Testis (tissue), 3 donors: ENCODE results near the gene CHST8. TPM values are rescaled to one million over a fixed set of nuclear protein-coding genes. Genes with fewer than 3 reads are reported as not detected.

ENCODE experiments used
- DNase-seq: peaks from one replicate; pipeline ENCODE4 v3.0.0-alpha.2; 2019
- H3K27ac ChIP-seq, 2 donors: fragments of 200-600 bp; sonication (generic); one replicate each; pipeline ENCODE4 v1.5.1; 2019
- H3K27me3 ChIP-seq: fragments of 200-600 bp; sonication (generic); one replicate; pipeline ENCODE4 v1.5.1; 2019
- H3K36me3 ChIP-seq: fragments of 200-600 bp; sonication (generic); one replicate; pipeline ENCODE4 v1.5.1; 2017; ENCODE audit warnings: low read depth; ENCODE audit errors: missing control alignments
- H3K4me1 ChIP-seq: fragments of 200-600 bp; sonication (generic); one replicate; pipeline ENCODE4 v1.5.1; 2019
- H3K4me3 ChIP-seq, 2 donors: fragments of 200-600 bp; sonication (generic); one replicate each; pipeline ENCODE4 v1.5.1; 2017 to 2019
- H3K9me3 ChIP-seq: fragments of 200-600 bp; sonication (generic); one replicate; pipeline ENCODE4 v1.5.1; 2017
- POLR2A ChIP-seq: fragments of 450-650 bp; IDR thresholded peaks from one replicate; pipeline ENCODE4 v1.6.1; 2017; ENCODE audit warnings: antibody characterized with exemption, mild to moderate bottlenecking, moderate library complexity
- WGBS, 2 donors: methylation state at CpG; one replicate each; pipeline ENCODE4 v1.1.5; 2018; 5-methylcytosine and 5-hydroxymethylcytosine counted together
- intact Hi-C: fragments of 100-400 bp; cut with DNase I; formaldehyde crosslinking; loops from one replicate; pipeline ENCODE4 v1.15.1; 2023; ENCODE audit warnings: low total_unique reads
- polyA plus RNA-seq: library from polyadenylated mRNA; stranded (reverse); fragments of 350-450 nt; fragmentation: Illumina TruSeq; extraction: RNeasy Lipid Tissue Mini Kit (QIAGEN cat#74804); gene quantifications from one replicate; pipeline ENCODE4 v1.2.3, GENCODE V29; 2014; ENCODE audit warnings: low read depth, low replicate concordance; ENCODE audit not compliant: insufficient read depth
- total RNA-seq, 2 donors: library from RNA; depleted of rRNA; stranded (reverse); fragments of >200 nt; gene quantifications; one replicate each; pipeline ENCODE4 v1.2.3, GENCODE V29; 2016
- TF ChIP-seq, protein P1 (sequence below), 3 experiments: fragments of 450-650 bp in 2 of 3; fragments of 200-600 bp in 1 of 3; sonication (generic) in 1 of 3; IDR thresholded peaks; one replicate each; pipeline ENCODE4 v1.5.1; 2016 to 2019; ENCODE audit warnings: antibody characterized with exemption in 3 of 3, mild to moderate bottlenecking in 2 of 3, moderate library complexity in 1 of 3

CHST8 gene
- total and polyA plus RNA-seq, 3 donors from 2014 or later: 0.75 to 0.93 (median 0.79) TPM

DNA sequence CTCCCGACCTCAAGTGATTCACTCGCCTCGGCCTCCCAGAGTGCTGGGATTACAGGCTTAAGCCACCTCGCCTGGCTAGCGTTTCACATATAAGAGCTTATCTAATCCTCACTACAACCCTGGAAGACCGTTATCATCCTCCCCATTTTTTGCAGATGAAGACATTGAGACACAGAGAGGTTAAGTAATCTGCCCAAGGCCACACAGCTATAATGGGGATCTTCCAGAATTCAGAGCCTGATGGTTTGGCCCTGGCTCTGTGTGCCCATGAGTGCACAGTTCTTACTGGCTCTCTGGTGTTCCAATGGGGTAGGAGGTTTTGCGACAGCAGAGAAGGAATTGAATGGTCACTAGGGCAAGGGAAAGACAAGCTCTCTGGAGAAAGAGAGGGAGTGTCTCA lies 158.1 kb downstream of the CHST8 start:
- no peaks in the 10 kb centered on the region for H3K9me3 ChIP-seq
- H3K4me1 ChIP-seq: peaks cover 9% of the 10 kb centered on the region
- no peak overlapping the region for H3K27ac ChIP-seq
- TF ChIP-seq POLR2A: no peak
- TF ChIP-seq, protein P1, sequence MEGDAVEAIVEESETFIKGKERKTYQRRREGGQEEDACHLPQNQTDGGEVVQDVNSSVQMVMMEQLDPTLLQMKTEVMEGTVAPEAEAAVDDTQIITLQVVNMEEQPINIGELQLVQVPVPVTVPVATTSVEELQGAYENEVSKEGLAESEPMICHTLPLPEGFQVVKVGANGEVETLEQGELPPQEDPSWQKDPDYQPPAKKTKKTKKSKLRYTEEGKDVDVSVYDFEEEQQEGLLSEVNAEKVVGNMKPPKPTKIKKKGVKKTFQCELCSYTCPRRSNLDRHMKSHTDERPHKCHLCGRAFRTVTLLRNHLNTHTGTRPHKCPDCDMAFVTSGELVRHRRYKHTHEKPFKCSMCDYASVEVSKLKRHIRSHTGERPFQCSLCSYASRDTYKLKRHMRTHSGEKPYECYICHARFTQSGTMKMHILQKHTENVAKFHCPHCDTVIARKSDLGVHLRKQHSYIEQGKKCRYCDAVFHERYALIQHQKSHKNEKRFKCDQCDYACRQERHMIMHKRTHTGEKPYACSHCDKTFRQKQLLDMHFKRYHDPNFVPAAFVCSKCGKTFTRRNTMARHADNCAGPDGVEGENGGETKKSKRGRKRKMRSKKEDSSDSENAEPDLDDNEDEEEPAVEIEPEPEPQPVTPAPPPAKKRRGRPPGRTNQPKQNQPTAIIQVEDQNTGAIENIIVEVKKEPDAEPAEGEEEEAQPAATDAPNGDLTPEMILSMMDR (IDR thresholded peaks at IDR 0.05): no peak
- H3K27me3 ChIP-seq: no peaks in the 10 kb centered on the region
- no peak overlapping the region for H3K4me3 ChIP-seq
- intact Hi-C loops: loop anchor here (10.0 kb wide), 4 partner anchors 215 to 545 kb away; no protein-coding TSS in a partner anchor
- no peak for DNase-seq
- no peaks in the 10 kb centered on the region for H3K36me3 ChIP-seq
- 74 to 76% methylated on average over 7 of the region's 7 CpGs for WGBS, 2 donors

DNA sequence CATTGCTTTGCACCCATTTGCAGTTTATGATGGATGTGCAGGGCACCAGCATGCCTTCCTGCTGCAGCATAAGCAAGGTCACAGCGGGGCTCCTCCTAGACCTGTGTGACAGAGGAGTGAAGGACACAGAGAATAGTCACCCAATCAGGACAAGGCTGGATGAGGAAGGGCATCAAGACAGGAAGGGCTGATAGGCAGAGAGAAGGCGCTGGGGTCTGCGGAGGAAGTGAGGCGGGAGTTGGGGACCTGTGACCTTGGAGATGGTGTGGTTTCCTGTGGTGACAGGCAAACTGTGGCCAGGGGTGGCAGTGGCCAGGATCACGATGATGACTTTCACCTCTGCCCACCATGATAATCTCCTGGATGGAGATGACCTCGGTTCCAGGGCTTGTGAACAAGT lies 158.5 kb downstream of the CHST8 start:
- Histone ChIP-seq H3K27me3 (no peaks in the 10 kb centered on the region), H3K27ac (no peak overlapping the region), H3K4me1 (peaks cover 9% of the 10 kb centered on the region), H3K36me3 (no peaks in the 10 kb centered on the region), H3K4me3 (no peak overlapping the region), H3K9me3 (no peaks in the 10 kb centered on the region)
- WGBS, 2 donors: 54 to 72% methylated on average over 6 of the region's 6 CpGs
- peak; percentile 43 for DNase-seq
- no peak for TF ChIP-seq POLR2A
- intact Hi-C loops: loop anchor here (10.0 kb wide), 1 partner anchor 215 kb away; no protein-coding TSS in a partner anchor

DNA sequence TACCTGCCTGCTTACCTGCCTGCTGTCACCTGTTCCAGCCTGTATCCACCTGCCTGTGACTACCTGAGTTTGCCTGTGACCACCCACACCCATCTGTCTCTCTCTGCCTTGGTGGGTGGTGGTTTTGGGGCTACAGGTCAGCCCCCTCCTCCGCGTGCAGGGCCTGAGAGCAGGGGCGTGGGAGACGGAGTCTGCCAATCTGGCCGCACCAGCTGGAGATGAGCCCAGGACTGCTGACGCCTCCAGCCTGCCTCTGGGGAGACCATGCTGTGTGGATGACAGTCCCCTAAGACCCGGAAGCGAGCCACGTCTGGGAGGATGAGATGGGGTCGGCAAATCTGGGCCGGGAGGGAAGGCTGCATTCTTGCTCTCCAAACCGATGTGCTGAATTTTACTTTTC lies 159.0 kb downstream of the CHST8 start:
- no peak overlapping the region for H3K27ac ChIP-seq

DNA sequence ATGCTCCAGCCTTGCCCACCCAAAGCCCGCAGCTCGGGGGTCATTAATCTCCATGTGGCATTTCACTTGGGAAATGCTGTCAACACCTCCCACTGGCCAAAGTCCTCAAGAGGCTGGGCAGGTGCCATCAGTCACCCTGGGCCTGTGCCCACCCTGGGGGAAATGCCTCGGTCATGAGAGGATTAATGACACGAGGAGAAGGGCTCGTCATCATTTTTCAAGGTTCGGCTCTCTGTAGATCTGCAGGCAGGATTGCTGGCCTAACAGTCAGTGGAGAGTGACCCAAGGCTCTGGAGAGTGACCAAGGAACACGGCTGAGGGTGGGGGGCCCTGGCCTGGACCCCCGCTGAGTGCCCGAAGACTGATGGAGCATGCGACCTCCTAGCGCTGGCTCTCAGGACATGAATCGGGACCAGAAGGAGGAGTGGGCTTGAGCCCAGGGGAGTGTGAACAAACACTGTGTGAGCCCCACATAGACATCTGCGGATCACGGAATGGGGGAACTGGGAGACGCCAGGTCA lies 159.7 kb downstream of the CHST8 start:
- TF ChIP-seq, protein P1 (IDR thresholded peaks at IDR 0.05): no peak
- no peak for TF ChIP-seq POLR2A
- Histone ChIP-seq H3K27me3 (no peaks in the 10 kb centered on the region), H3K9me3 (no peaks in the 10 kb centered on the region), H3K36me3 (no peaks in the 10 kb centered on the region), H3K4me1 (peaks cover 9% of the 10 kb centered on the region), H3K27ac (no peak overlapping the region), H3K4me3 (no peak overlapping the region)
- DNase-seq: no peak
- intact Hi-C loops: loop anchor here (10.0 kb wide), 1 partner anchor 213 kb away; no protein-coding TSS in a partner anchor
- 91% methylated on average over 10 to 15 of the region's 15 CpGs for WGBS, 2 donors

More for the DNA sequence above, 159.0 kb downstream of the CHST8 start:
- DNase-seq: peak; percentile 68
- Histone ChIP-seq H3K4me3 (no peak overlapping the region), H3K27me3 (no peaks in the 10 kb centered on the region), H3K36me3 (no peaks in the 10 kb centered on the region), H3K4me1 (peaks cover 9% of the 10 kb centered on the region), H3K9me3 (no peaks in the 10 kb centered on the region)
- 24 to 28% methylated on average over 6 to 12 of the region's 12 CpGs for WGBS, 2 donors
- TF ChIP-seq, protein P1 (IDR thresholded peaks at IDR 0.05): no peak
- TF ChIP-seq POLR2A: no peak
- intact Hi-C loops: loop anchor here (10.0 kb wide), 1 partner anchor 214 kb away; no protein-coding TSS in a partner anchor

DNA sequence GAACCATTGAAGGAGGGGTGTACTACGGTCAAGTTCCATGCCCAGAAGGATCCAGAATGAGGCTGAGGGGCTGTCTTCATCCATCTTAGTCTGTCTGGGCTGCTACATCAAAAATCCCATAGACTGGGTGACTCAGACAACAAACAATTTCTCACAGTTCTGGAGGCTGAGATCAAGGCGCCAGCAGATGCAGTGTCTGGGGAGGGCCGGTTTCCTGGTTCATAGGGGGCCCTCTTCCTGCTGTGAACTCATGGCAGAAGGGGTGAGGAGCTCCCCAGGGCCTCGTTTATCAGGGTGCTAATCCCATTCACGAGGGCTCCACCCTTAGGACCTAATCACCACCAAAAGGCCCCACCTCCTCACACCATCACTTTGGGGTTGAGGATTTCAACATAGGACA lies 160.2 kb downstream of the CHST8 start:
- no peak for DNase-seq
- no peak overlapping the region for H3K27ac ChIP-seq
- no peak overlapping the region for H3K4me3 ChIP-seq
- WGBS, 2 donors: 89 to 90% methylated on average over 4 to 5 of the region's 5 CpGs
- peaks cover 9% of the 10 kb centered on the region for H3K4me1 ChIP-seq
- intact Hi-C loops: loop anchor here (10.0 kb wide), 1 partner anchor 213 kb away; no protein-coding TSS in a partner anchor
- no peaks in the 10 kb centered on the region for H3K9me3 ChIP-seq
- no peaks in the 10 kb centered on the region for H3K27me3 ChIP-seq
- TF ChIP-seq, protein P1 (IDR thresholded peaks at IDR 0.05): no peak
- TF ChIP-seq POLR2A: no peak
- H3K36me3 ChIP-seq: no peaks in the 10 kb centered on the region
